Measurements from ENCODE around the gene OVCA2.
A peak's percentile ranks its signal among the peaks of the same experiment; 100 is the strongest.

OVCA2 gene

DNA sequence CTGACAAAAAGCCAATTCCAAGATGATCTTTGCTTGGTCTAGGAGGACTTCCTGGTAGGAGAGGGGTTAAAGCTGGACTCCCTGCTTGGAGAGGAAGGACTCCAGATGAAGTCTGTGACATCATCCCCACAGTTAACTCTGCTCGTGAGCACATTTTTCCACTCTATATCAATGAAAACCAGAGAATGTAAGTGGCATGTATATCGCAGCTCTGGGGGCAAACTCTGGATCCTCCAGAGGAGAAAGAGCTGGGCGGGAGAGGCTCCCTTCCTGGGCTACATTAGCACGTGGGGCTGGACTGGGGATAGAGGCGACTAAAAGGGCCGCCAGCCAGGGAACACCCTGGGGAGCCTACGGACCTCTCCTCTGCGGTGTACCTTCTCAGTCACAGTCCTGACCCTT, 47.2 kb downstream of the OVCA2 start:
- DNase-seq, result no peak

DNA sequence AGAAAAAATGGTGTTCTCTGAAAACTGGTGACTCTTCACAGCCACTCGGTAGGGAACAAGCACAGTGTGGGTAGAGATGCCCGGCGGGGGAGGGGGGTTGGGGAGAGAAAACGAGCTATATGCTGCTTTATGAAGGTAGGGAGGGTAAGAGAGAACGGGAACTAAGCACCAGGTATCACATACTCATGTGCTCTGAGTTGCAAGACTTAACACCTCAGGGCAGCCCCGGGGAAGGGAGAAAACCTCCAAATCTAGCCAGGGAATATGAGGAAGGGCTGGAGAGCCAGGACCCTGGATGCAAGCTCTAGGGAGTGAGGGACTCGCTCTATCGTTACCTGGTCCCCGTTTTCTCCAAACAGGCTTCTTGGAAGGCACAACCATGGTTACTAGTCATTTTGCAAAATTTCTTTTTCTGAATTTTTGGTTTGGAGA, 48.4 kb downstream of the OVCA2 start:
- peak; percentile 25 for DNase-seq

GRCh38 chr17:2090804-2091534, 49.1 kb downstream of the OVCA2 start:
- no peak for DNase-seq

DNA sequence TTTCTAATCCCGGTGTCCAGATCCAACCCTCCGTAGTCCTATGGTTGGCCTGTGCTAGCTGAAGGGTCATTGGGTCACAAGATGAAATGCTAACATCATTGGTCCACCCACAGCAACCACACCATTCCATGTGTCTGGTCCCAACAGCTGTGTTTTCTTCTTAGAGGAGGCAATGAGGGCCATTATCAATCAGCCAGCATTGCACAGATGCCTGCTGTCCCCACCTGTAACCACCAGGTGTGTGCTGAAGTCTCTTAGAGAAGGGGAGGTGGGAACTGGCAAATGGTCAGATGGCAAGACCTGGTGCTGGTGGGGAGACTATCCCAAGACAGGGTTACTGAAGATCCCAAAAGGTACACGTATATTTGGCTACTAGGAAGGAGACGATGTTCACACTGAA, 50.4 kb downstream of the OVCA2 start:
- no peak for DNase-seq
